A673 (cell line): Measurements from ENCODE around the gene HERC3. TPM values are rescaled to one million over a fixed set of nuclear protein-coding genes. Genes with fewer than 3 reads are reported as not detected.

Experiments used
- BruUV-seq: library from RNA; stranded (reverse); fragments of 400-500 nt; replicated peaks from 2 replicates; lab custom pipeline; 2021; lab: Mats Ljungman, UMichigan
- CTCF ChIA-PET: fragments of 300-600 bp; sonication (Branson Sonifier 250); formaldehyde crosslinking; loops from one replicate; lab custom pipeline; 2022; ENCODE audit warnings: antibody characterized with exemption; lab: Charles Lee
- POLR2A ChIA-PET: fragments of 300-600 bp; sonication (Branson Sonifier 250); formaldehyde crosslinking; loops from one replicate; lab custom pipeline; 2022; ENCODE audit warnings: antibody characterized with exemption; ENCODE audit not compliant: low non-redundant PET; lab: Charles Lee
- DNase-seq: peaks from one replicate; pipeline ENCODE4 v3.0.0-alpha.2; 2015; ENCODE audit warnings: low spot score
- H3K27ac ChIP-seq: fragments of 200-600 bp; sonication (generic); 2 replicates; pipeline ENCODE4 v1.5.1; 2016; ENCODE audit warnings: mixed run types, low read depth, mild to moderate bottlenecking, mixed read lengths, antibody characterized with exemption, low read length; ENCODE audit not compliant: poor library complexity, severe bottlenecking
- H3K27me3 ChIP-seq: fragments of 200-600 bp; sonication (generic); replicated peaks from 2 replicates; pipeline ENCODE4 v1.6.1; 2017; ENCODE audit warnings: mixed run types, low read depth, mild to moderate bottlenecking, mixed read lengths, antibody characterized with exemption, low read length; ENCODE audit not compliant: insufficient read depth, poor library complexity
- H3K36me3 ChIP-seq: fragments of 200-600 bp; sonication (generic); 2 replicates; pipeline ENCODE4 v1.6.1; 2016; ENCODE audit warnings: mixed run types, mild to moderate bottlenecking, mixed read lengths, antibody characterized with exemption, low read length; ENCODE audit not compliant: insufficient read depth, poor library complexity, severe bottlenecking
- H3K4me1 ChIP-seq: fragments of 200-600 bp; sonication (generic); 2 replicates; pipeline ENCODE4 v1.6.1; 2017; ENCODE audit warnings: mixed run types, mild to moderate bottlenecking, mixed read lengths, antibody characterized with exemption, low read length; ENCODE audit not compliant: insufficient read depth, poor library complexity, severe bottlenecking
- H3K4me3 ChIP-seq: fragments of 200-600 bp; sonication (generic); 2 replicates; pipeline ENCODE4 v1.5.1; 2016; ENCODE audit warnings: low read depth, mixed run types, mild to moderate bottlenecking, mixed read lengths, low read length; ENCODE audit not compliant: poor library complexity, severe bottlenecking
- H3K9me3 ChIP-seq: fragments of 200-600 bp; sonication (generic); 2 replicates; pipeline ENCODE4 v1.6.1; 2016; ENCODE audit warnings: mixed run types, low read depth, mild to moderate bottlenecking, mixed read lengths, antibody characterized with exemption, low read length; ENCODE audit not compliant: poor library complexity, severe bottlenecking
- EZH2 ChIP-seq: fragments of 200-600 bp; sonication (generic); IDR thresholded peaks from 2 replicates; pipeline ENCODE4 v1.6.1; 2017; ENCODE audit warnings: borderline replicate concordance, low read depth, mild to moderate bottlenecking, mixed read lengths, antibody characterized with exemption, low read length; ENCODE audit not compliant: poor library complexity, severe bottlenecking
- intact Hi-C: fragments of 100-400 bp; cut with micrococcal nuclease; formaldehyde crosslinking; loops from one replicate; pipeline ENCODE4 v1.10.0; 2022; ENCODE audit not compliant: unreplicated experiment
- total RNA-seq: library from RNA; stranded (reverse); gene quantifications from 2 replicates; pipeline ENCODE4 v1.2.3, GENCODE V29; 2021
- TF ChIP-seq, protein P1 (sequence below): fragments of 300-800, 200-600 bp; sonication (generic); conservative IDR thresholded peaks from 2 replicates; pipeline ENCODE4 v1.5.1; 2017; ENCODE audit warnings: low read depth, mild to moderate bottlenecking, antibody characterized with exemption, low read length, moderate library complexity, mixed read lengths

The HERC3 gene
- total RNA-seq, 1 experiment from 2014 or later, result 0.71 TPM

DNA sequence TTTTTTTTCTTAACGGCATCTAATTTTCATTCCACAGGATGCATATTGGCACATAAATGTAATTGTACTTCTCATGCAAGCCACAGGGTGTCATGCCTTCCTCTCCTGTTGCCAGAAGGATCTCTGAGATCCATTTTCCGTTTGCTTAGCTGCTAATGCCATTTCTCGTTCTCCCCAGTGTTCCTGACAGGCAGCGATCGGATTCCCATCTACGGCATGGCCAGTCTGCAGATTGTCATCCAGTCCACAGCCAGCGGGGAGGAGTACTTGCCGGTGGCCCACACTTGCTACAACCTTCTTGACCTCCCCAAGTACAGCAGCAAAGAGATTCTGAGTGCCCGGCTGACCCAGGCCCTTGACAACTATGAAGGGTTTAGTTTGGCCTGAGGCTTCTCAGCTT is 114.3 kb downstream of the HERC3 start:
- Histone ChIP-seq H3K36me3 (no peaks in the 10 kb centered on the region), H3K4me1 (peaks cover 3% of the 10 kb centered on the region), H3K4me3 (no peak overlapping the region), H3K27ac (no peak overlapping the region), H3K27me3 (no peaks in the 10 kb centered on the region), H3K9me3 (no peaks in the 10 kb centered on the region)
- POLR2A ChIA-PET, result no interaction called here
- peak; percentile 69 for DNase-seq
- TF ChIP-seq, protein P1, sequence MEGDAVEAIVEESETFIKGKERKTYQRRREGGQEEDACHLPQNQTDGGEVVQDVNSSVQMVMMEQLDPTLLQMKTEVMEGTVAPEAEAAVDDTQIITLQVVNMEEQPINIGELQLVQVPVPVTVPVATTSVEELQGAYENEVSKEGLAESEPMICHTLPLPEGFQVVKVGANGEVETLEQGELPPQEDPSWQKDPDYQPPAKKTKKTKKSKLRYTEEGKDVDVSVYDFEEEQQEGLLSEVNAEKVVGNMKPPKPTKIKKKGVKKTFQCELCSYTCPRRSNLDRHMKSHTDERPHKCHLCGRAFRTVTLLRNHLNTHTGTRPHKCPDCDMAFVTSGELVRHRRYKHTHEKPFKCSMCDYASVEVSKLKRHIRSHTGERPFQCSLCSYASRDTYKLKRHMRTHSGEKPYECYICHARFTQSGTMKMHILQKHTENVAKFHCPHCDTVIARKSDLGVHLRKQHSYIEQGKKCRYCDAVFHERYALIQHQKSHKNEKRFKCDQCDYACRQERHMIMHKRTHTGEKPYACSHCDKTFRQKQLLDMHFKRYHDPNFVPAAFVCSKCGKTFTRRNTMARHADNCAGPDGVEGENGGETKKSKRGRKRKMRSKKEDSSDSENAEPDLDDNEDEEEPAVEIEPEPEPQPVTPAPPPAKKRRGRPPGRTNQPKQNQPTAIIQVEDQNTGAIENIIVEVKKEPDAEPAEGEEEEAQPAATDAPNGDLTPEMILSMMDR, result peak; percentile 59
- TF ChIP-seq EZH2, result no peak
- BruUV-seq, result no TSS peak
- CTCF ChIA-PET, result interaction anchor here (0.7 to 2.0 kb wide), 3 partner anchors 14 to 164 kb away, joined by 3 to 7 read pairs (median 4); no protein-coding TSS in a partner anchor
- intact Hi-C loops, result loop anchor here (2.0 kb wide), 2 partner anchors 84 to 318 kb away; no protein-coding TSS in a partner anchor

DNA sequence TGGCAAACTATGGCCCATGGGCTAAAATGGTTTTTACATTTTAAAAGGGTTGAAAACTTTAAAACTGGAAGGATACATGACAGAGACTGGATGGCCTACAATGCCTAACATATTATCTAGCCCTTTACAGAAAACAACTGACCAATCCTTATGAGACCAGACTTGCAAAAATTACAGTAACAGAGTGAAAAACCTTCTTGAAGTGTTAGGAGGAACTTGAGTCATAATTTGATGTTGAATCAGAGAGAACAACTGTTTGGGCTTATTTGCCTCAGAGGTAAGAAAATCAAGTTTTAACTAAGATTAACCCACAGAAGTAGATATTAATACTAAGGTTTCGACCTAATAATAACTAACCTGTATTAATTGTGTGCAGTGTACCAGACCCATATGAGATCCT is 117.7 kb downstream of the HERC3 start:
- Histone ChIP-seq H3K27me3 (no peaks in the 10 kb centered on the region), H3K36me3 (no peaks in the 10 kb centered on the region), H3K27ac (no peak overlapping the region), H3K9me3 (no peaks in the 10 kb centered on the region), H3K4me1 (peaks cover 3% of the 10 kb centered on the region), H3K4me3 (no peak overlapping the region)
- TF ChIP-seq, protein P1, result no peak
- TF ChIP-seq EZH2, result no peak
- no TSS peak for BruUV-seq
- ChIA-PET POLR2A (no interaction called here), CTCF (no interaction called here)
- intact Hi-C loops, result no loop called here
- DNase-seq, result no peak

GRCh38 chr4:88713782-88714181 is 121.5 kb downstream of the HERC3 start:
- no TSS peak for BruUV-seq
- intact Hi-C loops, result no loop called here
- no peaks in the 10 kb centered on the region for H3K9me3 ChIP-seq
- no peaks in the 10 kb centered on the region for H3K27me3 ChIP-seq
- ChIA-PET CTCF (no interaction called here), POLR2A (no interaction called here)
- H3K4me1 ChIP-seq, result no peaks in the 10 kb centered on the region
- no peak for DNase-seq
- TF ChIP-seq, protein P1, result no peak
- TF ChIP-seq EZH2, result no peak
- H3K27ac ChIP-seq, result no peak overlapping the region
- H3K4me3 ChIP-seq, result no peak overlapping the region
- no peaks in the 10 kb centered on the region for H3K36me3 ChIP-seq
